Retina (tissue), 1 donor: ENCODE measurements around the gene PTH1R.

Source experiments
- DNase-seq: peaks from one replicate; pipeline ENCODE4 v3.0.0-alpha.2; 2016

The PTH1R gene

GRCh38 chr3:46865031-46865507, 12.5 kb upstream of the PTH1R start:
- no peak for DNase-seq

GRCh38 chr3:46865546-46865945, 12.0 kb upstream of the PTH1R start:
- no peak for DNase-seq

- DNase-seq = no peak
These were observed 11.4 kb upstream of the PTH1R start for GRCh38 chr3:46866032-46866595.

GRCh38 chr3:46866720-46867549, 10.6 kb upstream of the PTH1R start:
- DNase-seq = peak; percentile 73

GRCh38 chr3:46867550-46867898, 10.0 kb upstream of the PTH1R start:
- DNase-seq = no peak

- no peak for DNase-seq
These were observed 9.2 kb upstream of the PTH1R start for GRCh38 chr3:46868287-46868686.

- no peak for DNase-seq
These were observed 8.6 kb upstream of the PTH1R start for GRCh38 chr3:46868948-46869347.

GRCh38 chr3:46869440-46869839, 8.1 kb upstream of the PTH1R start:
- no peak for DNase-seq

- no peak for DNase-seq
These were observed 6.9 kb upstream of the PTH1R start for GRCh38 chr3:46870651-46871050.

GRCh38 chr3:46871222-46871621, 6.3 kb upstream of the PTH1R start:
- DNase-seq = no peak

GRCh38 chr3:46873521-46873920, 4.0 kb upstream of the PTH1R start:
- no peak for DNase-seq

- no peak for DNase-seq
These were observed 3.1 kb upstream of the PTH1R start for GRCh38 chr3:46874430-46874829.

GRCh38 chr3:46875560-46875959, 2.0 kb upstream of the PTH1R start:
- DNase-seq = no peak

GRCh38 chr3:46876313-46877300, 914 bp upstream of the PTH1R start:
- no peak for DNase-seq

GRCh38 chr3:46878781-46879436, 1.4 kb downstream of the PTH1R start:
- no peak for DNase-seq

GRCh38 chr3:46880884-46881595, 3.5 kb downstream of the PTH1R start:
- no peak for DNase-seq

GRCh38 chr3:46881596-46882376, 4.3 kb downstream of the PTH1R start:
- DNase-seq = peak; percentile 65

GRCh38 chr3:46882377-46883053, 5.0 kb downstream of the PTH1R start:
- DNase-seq = peak; percentile 82

GRCh38 chr3:46883054-46883829, 5.7 kb downstream of the PTH1R start:
- DNase-seq = peak; percentile 38

- no peak for DNase-seq
These were observed 6.3 kb downstream of the PTH1R start for GRCh38 chr3:46883830-46884185.
